Endodermal cell (in vitro differentiated cells): ENCODE results near the gene ATOH8. TPM values are rescaled to one million over a fixed set of nuclear protein-coding genes. Genes with fewer than 3 reads are reported as not detected.

Experiments used
- DNase-seq: peaks from one replicate; pipeline ENCODE4 v3.0.0-alpha.2; 2017
- H3K27ac ChIP-seq: 2 replicates; pipeline ENCODE4 v1.5.1; 2013; ENCODE audit warnings: mild to moderate bottlenecking, low read depth, low read length, moderate library complexity
- H3K27me3 ChIP-seq: 2 replicates; pipeline ENCODE4 v1.6.1; 2013; ENCODE audit warnings: mild to moderate bottlenecking, low read length, moderate library complexity; ENCODE audit not compliant: insufficient read depth, control insufficient read depth, poor library complexity, severe bottlenecking
- H3K36me3 ChIP-seq: 2 replicates; pipeline ENCODE4 v1.7.0; 2013; ENCODE audit warnings: mild to moderate bottlenecking, low read length, moderate library complexity; ENCODE audit not compliant: control insufficient read depth, insufficient read depth
- H3K4me1 ChIP-seq: one replicate; pipeline ENCODE4 v1.7.0; 2013; ENCODE audit warnings: low read length; ENCODE audit not compliant: control insufficient read depth, insufficient read depth
- H3K4me3 ChIP-seq: 2 replicates; pipeline ENCODE4 v1.5.1; 2013; ENCODE audit warnings: mild to moderate bottlenecking, low read length, moderate library complexity
- H3K9ac ChIP-seq: 2 replicates; pipeline ENCODE4 v1.6.1; 2013; ENCODE audit warnings: mild to moderate bottlenecking, low read length, moderate library complexity; ENCODE audit not compliant: poor library complexity, severe bottlenecking; ENCODE audit errors: extremely low read depth
- H3K9me3 ChIP-seq: 2 replicates; pipeline ENCODE4 v1.6.1; 2013; ENCODE audit warnings: mild to moderate bottlenecking, low read length, moderate library complexity; ENCODE audit not compliant: control insufficient read depth
- H3K27ac Mint-ChIP-seq: 2 replicates; pipeline ENCODE4 v1.8.0; 2020; ENCODE audit warnings: mixed read lengths
- H3K27me3 Mint-ChIP-seq: 2 replicates; pipeline ENCODE4 v1.8.0; 2021; ENCODE audit warnings: mild to moderate bottlenecking, mixed read lengths; ENCODE audit not compliant: insufficient read depth
- H3K36me3 Mint-ChIP-seq: 2 replicates; pipeline ENCODE4 v1.8.0; 2020; ENCODE audit warnings: low read depth, mixed read lengths
- H3K4me1 Mint-ChIP-seq: 2 replicates; pipeline ENCODE4 v1.8.0; 2020; ENCODE audit warnings: mixed read lengths
- H3K4me3 Mint-ChIP-seq: 2 replicates; pipeline ENCODE4 v1.8.0; 2020; ENCODE audit warnings: mild to moderate bottlenecking, moderate library complexity, mixed read lengths
- H3K9me3 Mint-ChIP-seq: 2 replicates; pipeline ENCODE4 v1.8.0; 2020; ENCODE audit warnings: mild to moderate bottlenecking, mixed read lengths
- WGBS, 2 experiments: methylation state at CpG; one replicate each; pipeline versions ENCODE4 v1.1.5 to v1.1.7; 2013; ENCODE audit warnings: missing lambda C conversion rate in 2 of 2, mixed read lengths in 1 of 2; ENCODE audit not compliant: insufficient coverage in 1 of 2, insufficient read length in 1 of 2; 5-methylcytosine and 5-hydroxymethylcytosine counted together
- total RNA-seq, 2 donors: library from RNA; stranded (reverse); fragmentation: NEBNext Ultra II Directional in 1 of 2; extraction: Animal tissue kit (Norgen Biotek cat#: 25700) in 1 of 2; gene quantifications; 2 replicates in 1 of 2; 3 replicates in 1 of 2; pipeline ENCODE4 v1.2.1, GENCODE V29; 2021
- TF ChIP-seq, protein P1 (sequence below): fragments of 200-600 bp; sonication (generic); conservative IDR thresholded peaks from 2 replicates; pipeline ENCODE4 v1.5.0; 2021; ENCODE audit warnings: antibody characterized with exemption, mild to moderate bottlenecking

The ATOH8 gene
- total RNA-seq, 2 donors from 2014 or later = 1.3 to 1.6 TPM

DNA sequence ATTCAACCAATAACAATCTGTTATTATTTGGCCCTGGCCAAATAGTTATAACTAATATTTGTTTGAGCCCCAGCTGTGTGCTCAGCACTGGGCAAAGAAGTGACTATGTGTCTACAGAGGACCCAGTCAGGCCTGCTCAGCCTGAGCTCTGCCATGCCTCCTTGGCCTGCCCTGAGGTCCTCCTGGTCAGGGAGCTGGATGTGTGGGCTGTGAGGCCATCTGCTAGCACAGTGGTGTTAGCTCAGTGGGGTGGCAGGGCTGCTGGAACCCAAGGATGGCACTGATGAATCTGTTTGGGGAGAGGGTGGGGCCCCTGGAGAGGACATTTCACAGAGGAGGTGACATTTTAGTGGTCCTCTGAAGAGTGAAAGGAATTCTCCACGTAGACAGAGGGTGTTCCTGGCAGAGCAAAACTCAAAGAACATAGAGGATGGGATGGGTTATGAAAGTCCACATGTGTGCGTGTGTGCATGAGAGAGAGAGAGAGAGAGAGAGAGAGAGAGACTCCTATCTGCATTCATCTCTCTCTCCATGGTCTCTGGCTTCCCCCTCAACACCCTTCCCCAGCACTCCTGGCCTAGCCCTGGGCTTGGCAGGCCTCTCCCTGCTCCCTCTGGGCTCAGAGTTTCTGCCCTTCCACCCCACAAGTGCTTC, 21.2 kb upstream of the ATOH8 start:
- H3K4me3 Mint-ChIP-seq = no peak overlapping the region
- no peak for DNase-seq
- H3K36me3 ChIP-seq = no peaks in the 10 kb centered on the region
- H3K9me3 Mint-ChIP-seq = peaks cover 2% of the 10 kb centered on the region
- H3K9me3 ChIP-seq = peaks cover 7% of the 10 kb centered on the region
- no peak overlapping the region for H3K27ac ChIP-seq
- H3K4me1 ChIP-seq = peaks cover 9% of the 10 kb centered on the region
- 94% methylated on average over 2 of the region's 2 CpGs; no CpG with 5 or more reads in 1 of the 2 experiments for WGBS, 2 experiments
- no peak overlapping the region for H3K4me3 ChIP-seq
- no peaks in the 10 kb centered on the region for H3K36me3 Mint-ChIP-seq
- peaks cover 9% of the 10 kb centered on the region for H3K27me3 ChIP-seq
- H3K27ac Mint-ChIP-seq = no peak overlapping the region
- TF ChIP-seq, protein P1, sequence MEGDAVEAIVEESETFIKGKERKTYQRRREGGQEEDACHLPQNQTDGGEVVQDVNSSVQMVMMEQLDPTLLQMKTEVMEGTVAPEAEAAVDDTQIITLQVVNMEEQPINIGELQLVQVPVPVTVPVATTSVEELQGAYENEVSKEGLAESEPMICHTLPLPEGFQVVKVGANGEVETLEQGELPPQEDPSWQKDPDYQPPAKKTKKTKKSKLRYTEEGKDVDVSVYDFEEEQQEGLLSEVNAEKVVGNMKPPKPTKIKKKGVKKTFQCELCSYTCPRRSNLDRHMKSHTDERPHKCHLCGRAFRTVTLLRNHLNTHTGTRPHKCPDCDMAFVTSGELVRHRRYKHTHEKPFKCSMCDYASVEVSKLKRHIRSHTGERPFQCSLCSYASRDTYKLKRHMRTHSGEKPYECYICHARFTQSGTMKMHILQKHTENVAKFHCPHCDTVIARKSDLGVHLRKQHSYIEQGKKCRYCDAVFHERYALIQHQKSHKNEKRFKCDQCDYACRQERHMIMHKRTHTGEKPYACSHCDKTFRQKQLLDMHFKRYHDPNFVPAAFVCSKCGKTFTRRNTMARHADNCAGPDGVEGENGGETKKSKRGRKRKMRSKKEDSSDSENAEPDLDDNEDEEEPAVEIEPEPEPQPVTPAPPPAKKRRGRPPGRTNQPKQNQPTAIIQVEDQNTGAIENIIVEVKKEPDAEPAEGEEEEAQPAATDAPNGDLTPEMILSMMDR = no peak
- H3K4me1 Mint-ChIP-seq = peaks cover 11% of the 10 kb centered on the region
- no peak overlapping the region for H3K9ac ChIP-seq
- H3K27me3 Mint-ChIP-seq = peaks cover 20% of the 10 kb centered on the region

DNA sequence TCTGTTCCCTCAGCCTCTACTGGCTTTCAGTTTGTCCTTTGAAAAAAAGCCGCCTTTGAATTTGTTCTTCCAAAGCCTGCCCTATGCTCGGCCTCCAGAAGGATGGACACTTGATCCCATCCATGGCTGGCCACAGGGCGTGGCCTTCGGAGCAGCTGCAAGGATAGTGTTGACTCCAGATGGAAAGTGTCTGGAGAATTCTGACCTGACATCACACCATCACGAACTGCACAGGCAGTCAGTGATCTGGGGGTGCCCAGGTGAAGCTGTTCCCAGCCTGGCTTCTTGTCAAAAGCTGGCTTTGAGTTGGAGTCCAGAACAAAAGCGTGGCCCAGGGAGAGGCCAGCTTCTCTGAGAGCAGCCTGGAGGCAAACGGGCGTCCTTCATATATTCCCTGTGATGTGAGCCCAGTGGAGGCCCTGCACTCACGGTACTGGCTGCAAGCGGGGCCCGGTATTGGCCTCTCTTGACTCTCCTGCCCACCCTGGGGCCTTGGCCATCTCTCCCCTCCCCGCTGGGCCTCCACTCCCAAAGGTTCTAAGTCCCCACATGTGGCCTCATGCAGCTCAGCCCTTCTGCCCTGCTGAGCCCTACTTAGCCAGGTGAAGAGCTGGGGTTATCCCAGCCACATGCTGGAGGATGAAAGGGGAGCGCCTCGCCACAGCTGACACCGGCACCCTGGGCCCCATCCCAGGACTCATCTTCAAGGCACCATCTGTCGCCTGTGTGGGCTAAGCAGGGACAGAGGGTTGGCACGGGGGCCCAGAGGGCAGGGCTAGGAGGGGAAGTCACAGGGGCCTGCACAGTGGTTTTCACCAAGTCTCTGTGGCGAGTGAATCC, 20.4 kb upstream of the ATOH8 start:
- TF ChIP-seq, protein P1 = no peak
- Histone ChIP-seq H3K36me3 (no peaks in the 10 kb centered on the region), H3K9ac (no peak overlapping the region), H3K4me3 (no peak overlapping the region), H3K9me3 (peaks cover 7% of the 10 kb centered on the region), H3K27ac (no peak overlapping the region), H3K4me1 (peaks cover 9% of the 10 kb centered on the region), H3K27me3 (peaks cover 11% of the 10 kb centered on the region)
- no peaks in the 10 kb centered on the region for H3K36me3 Mint-ChIP-seq
- no peak overlapping the region for H3K27ac Mint-ChIP-seq
- peaks cover 25% of the 10 kb centered on the region for H3K27me3 Mint-ChIP-seq
- H3K9me3 Mint-ChIP-seq = peaks cover 2% of the 10 kb centered on the region
- H3K4me1 Mint-ChIP-seq = peaks cover 11% of the 10 kb centered on the region
- DNase-seq = no peak
- no peak overlapping the region for H3K4me3 Mint-ChIP-seq
- 94 to 99% methylated on average over 12 to 18 of the region's 18 CpGs for WGBS, 2 experiments

DNA sequence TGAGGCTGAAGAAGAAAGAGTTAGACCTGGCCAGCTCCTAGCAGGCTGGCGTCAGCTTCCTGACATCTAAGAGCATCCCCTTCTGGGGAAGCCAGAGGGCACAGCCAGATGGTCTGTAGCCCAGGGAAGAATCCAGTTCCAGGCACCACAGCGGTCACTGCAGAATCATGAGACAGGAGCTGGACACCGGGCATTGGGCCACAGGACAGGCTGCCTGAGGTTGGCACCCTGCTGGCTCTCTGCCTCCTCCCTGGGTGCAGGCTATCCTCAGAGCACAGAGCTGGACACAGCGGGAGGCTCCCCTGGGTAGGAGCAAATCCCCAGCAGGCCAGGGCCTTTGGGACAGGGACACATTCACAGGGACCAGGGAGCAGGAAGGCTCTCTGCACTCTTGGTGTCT, 19.8 kb upstream of the ATOH8 start:
- 94 to 100% methylated on average over 2 to 4 of the region's 4 CpGs for WGBS, 2 experiments
- peaks cover 29% of the 10 kb centered on the region for H3K27me3 Mint-ChIP-seq

More for the DNA sequence above, 19.8 kb upstream of the ATOH8 start:
- no peak for DNase-seq
- TF ChIP-seq, protein P1 = no peak
- peaks cover 7% of the 10 kb centered on the region for H3K9me3 ChIP-seq
- no peaks in the 10 kb centered on the region for H3K36me3 Mint-ChIP-seq
- peaks cover 11% of the 10 kb centered on the region for H3K4me1 Mint-ChIP-seq
- H3K27ac ChIP-seq = no peak overlapping the region
- peaks cover 2% of the 10 kb centered on the region for H3K9me3 Mint-ChIP-seq
- no peak overlapping the region for H3K27ac Mint-ChIP-seq
- no peak overlapping the region for H3K4me3 ChIP-seq
- H3K36me3 ChIP-seq = no peaks in the 10 kb centered on the region
- peaks cover 14% of the 10 kb centered on the region for H3K27me3 ChIP-seq
- H3K4me3 Mint-ChIP-seq = no peak overlapping the region
- H3K9ac ChIP-seq = no peak overlapping the region
- H3K4me1 ChIP-seq = peaks cover 9% of the 10 kb centered on the region
